K562 (cell line): ENCODE measurements around the gene OPA3. TPM values are rescaled to one million over a fixed set of nuclear protein-coding genes. Genes with fewer than 3 reads are reported as not detected.
A peak's percentile ranks its signal among the peaks of the same experiment; 100 is the strongest.

ENCODE experiments used
- BACH1 ChIP-seq: fragments of 200-800 bp; sonication (Bioruptor generic); IDR thresholded peaks from 2 replicates; pipeline ENCODE4 v1.6.1; 2016; ENCODE audit warnings: missing genetic modification characterization, missing compliant biosample characterization
- CBX8 ChIP-seq: fragments of 200-600 bp; sonication (generic); IDR thresholded peaks from 2 replicates; pipeline ENCODE4 v1.6.1; 2012; ENCODE audit warnings: borderline replicate concordance, mixed run types, low read depth, mild to moderate bottlenecking, moderate library complexity, mixed read lengths, low read length, control low read depth, inconsistent platforms; ENCODE audit not compliant: poor library complexity, severe bottlenecking; ENCODE audit errors: extremely low read depth
- CREB1 ChIP-seq, 2 experiments: sonication (generic) in 1 of 2; formaldehyde crosslinking in 1 of 2; IDR thresholded peaks; 2 replicates each; pipeline versions ENCODE4 v1.6.1 to v1.8.0; 2012 to 2022; ENCODE audit warnings: inconsistent platforms in 1 of 2, mild to moderate bottlenecking in 1 of 2, missing genetic modification reagents in 1 of 2, moderate library complexity in 1 of 2
- GATAD2B ChIP-seq: fragments of 450-650 bp; IDR thresholded peaks from 2 replicates; pipeline ENCODE4 v1.6.1; 2017; ENCODE audit warnings: mild to moderate bottlenecking, borderline replicate concordance
- KAT8 ChIP-seq: fragments of 450-650 bp; IDR thresholded peaks from 2 replicates; pipeline ENCODE4 v1.6.1; 2016; ENCODE audit warnings: low read depth, mild to moderate bottlenecking
- MYBL2 ChIP-seq, 2 experiments: fragments of 450-650 bp in 1 of 2; sonication (generic) in 1 of 2; formaldehyde crosslinking in 1 of 2; IDR thresholded peaks; 2 replicates each; pipeline versions ENCODE4 v1.6.1 to v1.8.1; 2017 to 2022; ENCODE audit warnings: borderline replicate concordance in 1 of 2, inconsistent platforms in 1 of 2, low read depth in 1 of 2, mild to moderate bottlenecking in 1 of 2, missing genetic modification reagents in 1 of 2, moderate library complexity in 1 of 2
- PCBP1 ChIP-seq: fragments of 200-400 bp; formaldehyde crosslinking; IDR thresholded peaks from 2 replicates; pipeline ENCODE4 v1.6.1; 2018; ENCODE audit warnings: mild to moderate bottlenecking, low read depth, low read length; ENCODE audit not compliant: poor library complexity, severe bottlenecking
- SPI1 ChIP-seq: IDR thresholded peaks from 2 replicates; pipeline ENCODE4 v1.6.1; 2011; ENCODE audit warnings: low read depth, low read length, control low read depth, borderline replicate concordance
- SUPT5H ChIP-seq: fragments of 450-650 bp; IDR thresholded peaks from 2 replicates; pipeline ENCODE4 v1.6.1; 2016
- THRAP3 ChIP-seq: fragments of 450-650 bp; IDR thresholded peaks from 2 replicates; pipeline ENCODE4 v1.6.1; 2016; ENCODE audit warnings: mild to moderate bottlenecking, inconsistent platforms, borderline replicate concordance
- XRCC4 ChIP-seq: IDR thresholded peaks from one replicate; pipeline ENCODE4 v1.6.1; 2011; ENCODE audit not compliant: insufficient read depth, insufficient read length; ENCODE audit errors: extremely low read depth
- ZNF124 ChIP-seq: sonication (generic); formaldehyde crosslinking; IDR thresholded peaks from 2 replicates; pipeline ENCODE4 v1.8.1; 2022; ENCODE audit warnings: missing genetic modification reagents
- ZNF133 ChIP-seq: fragments of 250-450 bp; sonication (Bioruptor Pico); IDR thresholded peaks from 2 replicates; pipeline ENCODE4 v1.4.0; 2020; ENCODE audit warnings: mild to moderate bottlenecking
- ZNF3 ChIP-seq: fragments of 250-450 bp; sonication (Bioruptor Pico); IDR thresholded peaks from 2 replicates; pipeline ENCODE4 v1.5.0; 2021; ENCODE audit warnings: mild to moderate bottlenecking, moderate library complexity
- ZNF644 ChIP-seq: fragments of 200-800 bp; sonication (Bioruptor generic); IDR thresholded peaks from 2 replicates; pipeline ENCODE4 v1.6.1; 2016; ENCODE audit warnings: low read depth, missing genetic modification characterization, missing compliant biosample characterization
- polyA plus RNA-seq, 8 experiments: library from polyadenylated mRNA; depleted of rRNA in 4 of 8; stranded (reverse) in 5 of 8; unstranded in 3 of 8; fragments of >200 nt; fragmentation: Nextera tagmentation in 2 of 8; fragmentation: Illumina TruSeq in 1 of 8; extraction: Ambion mirVana in 2 of 8; extraction: Trizol in 1 of 8; gene quantifications; 2 replicates each; pipeline versions ENCODE4 v1.2.1 to v1.2.3, GENCODE V29; 2011 to 2014; ENCODE audit warnings: inconsistent platforms in 1 of 8, missing spikeins in 1 of 8
- total RNA-seq, 7 experiments: library from RNA; depleted of rRNA in 6 of 7; stranded (reverse); fragments of >200 nt in 6 of 7; fragmentation: Illumina TruSeq in 2 of 7; extraction: Trizol in 2 of 7; gene quantifications; 2 replicates each; pipeline versions ENCODE4 v1.2.1 to v1.2.3, GENCODE V29; 2011 to 2021; ENCODE audit warnings: low replicate concordance in 1 of 7
- TF ChIP-seq, protein P1 (sequence below): fragments of 450-650 bp; IDR thresholded peaks from 2 replicates; pipeline ENCODE4 v1.6.1; 2017; ENCODE audit warnings: antibody characterized with exemption
- TF ChIP-seq, protein P2 (sequence below): fragments of 250-450 bp; sonication (Bioruptor Pico); IDR thresholded peaks from 2 replicates; pipeline ENCODE4 v1.4.0; 2020; ENCODE audit warnings: mild to moderate bottlenecking, moderate library complexity
- TF ChIP-seq, protein P3 (sequence below): fragments of 250-450 bp; sonication (Bioruptor Pico); IDR thresholded peaks from 2 replicates; pipeline ENCODE4 v1.4.0; 2020; ENCODE audit warnings: mild to moderate bottlenecking
- TF ChIP-seq, protein P4 (sequence below): sonication (generic); formaldehyde crosslinking; IDR thresholded peaks from 2 replicates; pipeline ENCODE4 v1.8.0; 2022; ENCODE audit warnings: missing genetic modification reagents, mild to moderate bottlenecking, moderate library complexity, borderline replicate concordance

Gene OPA3
- total and polyA plus RNA-seq, 9 of the 15 experiments (the other 6 are each of a cell fraction or from before 2014, with no cell fraction given) = 1.4 to 18.8 (median 9.0) TPM

DNA sequence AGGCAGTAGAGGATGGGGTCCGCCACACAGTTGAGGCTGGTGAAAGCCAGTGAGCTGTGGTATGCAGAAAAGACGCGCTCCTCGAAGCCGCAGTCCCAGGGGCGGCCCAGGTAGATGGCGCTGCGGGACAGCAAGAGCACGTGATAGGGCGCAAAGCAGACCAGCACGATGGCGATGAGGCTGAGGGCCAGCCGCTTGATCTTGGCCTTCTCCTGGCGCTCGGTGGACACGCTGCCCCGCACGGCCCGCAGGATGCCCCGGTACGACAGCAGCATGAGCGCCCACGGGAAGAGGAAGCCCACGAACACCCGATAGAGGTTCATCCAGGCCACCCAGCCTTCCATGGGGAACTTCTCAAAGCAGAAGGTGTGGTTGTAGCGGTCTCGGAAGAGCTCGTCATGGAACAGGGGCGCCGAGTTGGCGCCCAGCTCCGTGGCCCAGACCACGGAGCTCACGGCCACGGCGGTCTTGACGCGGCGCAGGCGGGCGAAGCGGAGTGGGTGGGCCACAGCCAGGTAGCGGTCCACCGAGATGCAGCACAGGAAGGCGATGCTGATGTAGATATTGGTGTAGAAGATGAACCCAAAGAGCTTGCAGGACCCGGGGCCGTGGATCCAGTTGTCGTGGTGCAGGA, 6.5 kb upstream of the OPA3 start (continued):
- TF ChIP-seq CBX8 = no peak
- no peak for TF ChIP-seq PCBP1
- TF ChIP-seq, protein P1, sequence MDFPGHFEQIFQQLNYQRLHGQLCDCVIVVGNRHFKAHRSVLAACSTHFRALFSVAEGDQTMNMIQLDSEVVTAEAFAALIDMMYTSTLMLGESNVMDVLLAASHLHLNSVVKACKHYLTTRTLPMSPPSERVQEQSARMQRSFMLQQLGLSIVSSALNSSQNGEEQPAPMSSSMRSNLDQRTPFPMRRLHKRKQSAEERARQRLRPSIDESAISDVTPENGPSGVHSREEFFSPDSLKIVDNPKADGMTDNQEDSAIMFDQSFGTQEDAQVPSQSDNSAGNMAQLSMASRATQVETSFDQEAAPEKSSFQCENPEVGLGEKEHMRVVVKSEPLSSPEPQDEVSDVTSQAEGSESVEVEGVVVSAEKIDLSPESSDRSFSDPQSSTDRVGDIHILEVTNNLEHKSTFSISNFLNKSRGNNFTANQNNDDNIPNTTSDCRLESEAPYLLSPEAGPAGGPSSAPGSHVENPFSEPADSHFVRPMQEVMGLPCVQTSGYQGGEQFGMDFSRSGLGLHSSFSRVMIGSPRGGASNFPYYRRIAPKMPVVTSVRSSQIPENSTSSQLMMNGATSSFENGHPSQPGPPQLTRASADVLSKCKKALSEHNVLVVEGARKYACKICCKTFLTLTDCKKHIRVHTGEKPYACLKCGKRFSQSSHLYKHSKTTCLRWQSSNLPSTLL = no peak
- no peak for TF ChIP-seq MYBL2 (IDR thresholded peaks at IDR 0.05; ENCODE audit: low read depth)
- TF ChIP-seq MYBL2 (CRISPR knock-in tag; IDR thresholded peaks at IDR 0.05; ENCODE audit: borderline replicate concordance) = no peak
- TF ChIP-seq ZNF644 (tag) = no peak
- TF ChIP-seq, protein P2, sequence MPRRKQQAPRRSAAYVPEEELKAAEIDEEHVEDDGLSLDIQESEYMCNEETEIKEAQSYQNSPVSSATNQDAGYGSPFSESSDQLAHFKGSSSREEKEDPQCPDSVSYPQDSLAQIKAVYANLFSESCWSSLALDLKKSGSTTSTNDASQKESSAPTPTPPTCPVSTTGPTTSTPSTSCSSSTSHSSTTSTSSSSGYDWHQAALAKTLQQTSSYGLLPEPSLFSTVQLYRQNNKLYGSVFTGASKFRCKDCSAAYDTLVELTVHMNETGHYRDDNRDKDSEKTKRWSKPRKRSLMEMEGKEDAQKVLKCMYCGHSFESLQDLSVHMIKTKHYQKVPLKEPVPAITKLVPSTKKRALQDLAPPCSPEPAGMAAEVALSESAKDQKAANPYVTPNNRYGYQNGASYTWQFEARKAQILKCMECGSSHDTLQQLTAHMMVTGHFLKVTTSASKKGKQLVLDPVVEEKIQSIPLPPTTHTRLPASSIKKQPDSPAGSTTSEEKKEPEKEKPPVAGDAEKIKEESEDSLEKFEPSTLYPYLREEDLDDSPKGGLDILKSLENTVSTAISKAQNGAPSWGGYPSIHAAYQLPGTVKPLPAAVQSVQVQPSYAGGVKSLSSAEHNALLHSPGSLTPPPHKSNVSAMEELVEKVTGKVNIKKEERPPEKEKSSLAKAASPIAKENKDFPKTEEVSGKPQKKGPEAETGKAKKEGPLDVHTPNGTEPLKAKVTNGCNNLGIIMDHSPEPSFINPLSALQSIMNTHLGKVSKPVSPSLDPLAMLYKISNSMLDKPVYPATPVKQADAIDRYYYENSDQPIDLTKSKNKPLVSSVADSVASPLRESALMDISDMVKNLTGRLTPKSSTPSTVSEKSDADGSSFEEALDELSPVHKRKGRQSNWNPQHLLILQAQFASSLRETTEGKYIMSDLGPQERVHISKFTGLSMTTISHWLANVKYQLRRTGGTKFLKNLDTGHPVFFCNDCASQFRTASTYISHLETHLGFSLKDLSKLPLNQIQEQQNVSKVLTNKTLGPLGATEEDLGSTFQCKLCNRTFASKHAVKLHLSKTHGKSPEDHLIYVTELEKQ (CRISPR knock-in tag) = no peak
- TF ChIP-seq XRCC4 = no peak
- TF ChIP-seq CREB1 (IDR thresholded peaks at IDR 0.05) = no peak; the same call in 1 of the 2 replicates
- peak; percentile 56; the same call in 1 of the 2 replicates for TF ChIP-seq CREB1 (CRISPR knock-in tag; IDR thresholded peaks at IDR 0.05)
- TF ChIP-seq ZNF124 (CRISPR knock-in tag) = no peak
- TF ChIP-seq ZNF3 (CRISPR knock-in tag) = no peak
- no peak for TF ChIP-seq SUPT5H
- no peak for TF ChIP-seq GATAD2B
- TF ChIP-seq, protein P3, sequence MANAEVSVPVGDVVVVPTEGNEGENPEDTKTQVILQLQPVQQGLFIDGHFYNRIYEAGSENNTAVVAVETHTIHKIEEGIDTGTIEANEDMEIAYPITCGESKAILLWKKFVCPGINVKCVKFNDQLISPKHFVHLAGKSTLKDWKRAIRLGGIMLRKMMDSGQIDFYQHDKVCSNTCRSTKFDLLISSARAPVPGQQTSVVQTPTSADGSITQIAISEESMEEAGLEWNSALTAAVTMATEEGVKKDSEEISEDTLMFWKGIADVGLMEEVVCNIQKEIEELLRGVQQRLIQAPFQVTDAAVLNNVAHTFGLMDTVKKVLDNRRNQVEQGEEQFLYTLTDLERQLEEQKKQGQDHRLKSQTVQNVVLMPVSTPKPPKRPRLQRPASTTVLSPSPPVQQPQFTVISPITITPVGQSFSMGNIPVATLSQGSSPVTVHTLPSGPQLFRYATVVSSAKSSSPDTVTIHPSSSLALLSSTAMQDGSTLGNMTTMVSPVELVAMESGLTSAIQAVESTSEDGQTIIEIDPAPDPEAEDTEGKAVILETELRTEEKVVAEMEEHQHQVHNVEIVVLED (CRISPR knock-in tag) = peak; percentile 26; the same call in 1 of the 2 replicates
- TF ChIP-seq KAT8 = no peak
- no peak for TF ChIP-seq THRAP3
- TF ChIP-seq SPI1 = no peak
- TF ChIP-seq BACH1 = no peak
- TF ChIP-seq, protein P4, sequence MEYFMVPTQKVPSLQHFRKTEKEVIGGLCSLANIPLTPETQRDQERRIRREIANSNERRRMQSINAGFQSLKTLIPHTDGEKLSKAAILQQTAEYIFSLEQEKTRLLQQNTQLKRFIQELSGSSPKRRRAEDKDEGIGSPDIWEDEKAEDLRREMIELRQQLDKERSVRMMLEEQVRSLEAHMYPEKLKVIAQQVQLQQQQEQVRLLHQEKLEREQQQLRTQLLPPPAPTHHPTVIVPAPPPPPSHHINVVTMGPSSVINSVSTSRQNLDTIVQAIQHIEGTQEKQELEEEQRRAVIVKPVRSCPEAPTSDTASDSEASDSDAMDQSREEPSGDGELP (CRISPR knock-in tag) = peak; percentile 66; the same call in 1 of the 2 replicates
- TF ChIP-seq ZNF133 (CRISPR knock-in tag) = no peak
